ENCODE results near the gene SCGN.

GRCh38 chr6:25745836-25746235 is 93.8 kb downstream of the SCGN start:
- TF ChIP-seq, protein P1, sequence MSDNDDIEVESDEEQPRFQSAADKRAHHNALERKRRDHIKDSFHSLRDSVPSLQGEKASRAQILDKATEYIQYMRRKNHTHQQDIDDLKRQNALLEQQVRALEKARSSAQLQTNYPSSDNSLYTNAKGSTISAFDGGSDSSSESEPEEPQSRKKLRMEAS (IDR thresholded peaks at IDR 0.05), result no peak
- TF ChIP-seq USF1 (IDR thresholded peaks at IDR 0.05), result no peak
- no peak for TF ChIP-seq EGR1 (IDR thresholded peaks at IDR 0.05)
- no peak for TF ChIP-seq FOXM1 (IDR thresholded peaks at IDR 0.05; ENCODE audit: borderline replicate concordance, low read depth)
- no peak for TF ChIP-seq EP300 (IDR thresholded peaks at IDR 0.05; ENCODE audit: borderline replicate concordance)
- TF ChIP-seq TAF1 (IDR thresholded peaks at IDR 0.05; ENCODE audit: low read depth), result no peak
- no peak for TF ChIP-seq YY1 (IDR thresholded peaks at IDR 0.05; ENCODE audit: low read depth)
- TF ChIP-seq, protein P2, sequence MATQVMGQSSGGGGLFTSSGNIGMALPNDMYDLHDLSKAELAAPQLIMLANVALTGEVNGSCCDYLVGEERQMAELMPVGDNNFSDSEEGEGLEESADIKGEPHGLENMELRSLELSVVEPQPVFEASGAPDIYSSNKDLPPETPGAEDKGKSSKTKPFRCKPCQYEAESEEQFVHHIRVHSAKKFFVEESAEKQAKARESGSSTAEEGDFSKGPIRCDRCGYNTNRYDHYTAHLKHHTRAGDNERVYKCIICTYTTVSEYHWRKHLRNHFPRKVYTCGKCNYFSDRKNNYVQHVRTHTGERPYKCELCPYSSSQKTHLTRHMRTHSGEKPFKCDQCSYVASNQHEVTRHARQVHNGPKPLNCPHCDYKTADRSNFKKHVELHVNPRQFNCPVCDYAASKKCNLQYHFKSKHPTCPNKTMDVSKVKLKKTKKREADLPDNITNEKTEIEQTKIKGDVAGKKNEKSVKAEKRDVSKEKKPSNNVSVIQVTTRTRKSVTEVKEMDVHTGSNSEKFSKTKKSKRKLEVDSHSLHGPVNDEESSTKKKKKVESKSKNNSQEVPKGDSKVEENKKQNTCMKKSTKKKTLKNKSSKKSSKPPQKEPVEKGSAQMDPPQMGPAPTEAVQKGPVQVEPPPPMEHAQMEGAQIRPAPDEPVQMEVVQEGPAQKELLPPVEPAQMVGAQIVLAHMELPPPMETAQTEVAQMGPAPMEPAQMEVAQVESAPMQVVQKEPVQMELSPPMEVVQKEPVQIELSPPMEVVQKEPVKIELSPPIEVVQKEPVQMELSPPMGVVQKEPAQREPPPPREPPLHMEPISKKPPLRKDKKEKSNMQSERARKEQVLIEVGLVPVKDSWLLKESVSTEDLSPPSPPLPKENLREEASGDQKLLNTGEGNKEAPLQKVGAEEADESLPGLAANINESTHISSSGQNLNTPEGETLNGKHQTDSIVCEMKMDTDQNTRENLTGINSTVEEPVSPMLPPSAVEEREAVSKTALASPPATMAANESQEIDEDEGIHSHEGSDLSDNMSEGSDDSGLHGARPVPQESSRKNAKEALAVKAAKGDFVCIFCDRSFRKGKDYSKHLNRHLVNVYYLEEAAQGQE (IDR thresholded peaks at IDR 0.05; ENCODE audit: low read depth), result no peak
- no peak for TF ChIP-seq CREB1 (IDR thresholded peaks at IDR 0.05; ENCODE audit: low read depth)
